GM18520 (cell line): ENCODE measurements around the gene IL1R1.
"Not testable (repeated sequence)": the region's sequence is repeated elsewhere in the genome, so short reads cannot be mapped to it uniquely, and the experiment has no call there.

Source experiments
- ATAC-seq: cut with Tn5 transposase; IDR thresholded peaks from one replicate; pipeline ENCODE4 v1.9.1; 2021; ENCODE audit not compliant: unreplicated experiment

The IL1R1 gene

DNA sequence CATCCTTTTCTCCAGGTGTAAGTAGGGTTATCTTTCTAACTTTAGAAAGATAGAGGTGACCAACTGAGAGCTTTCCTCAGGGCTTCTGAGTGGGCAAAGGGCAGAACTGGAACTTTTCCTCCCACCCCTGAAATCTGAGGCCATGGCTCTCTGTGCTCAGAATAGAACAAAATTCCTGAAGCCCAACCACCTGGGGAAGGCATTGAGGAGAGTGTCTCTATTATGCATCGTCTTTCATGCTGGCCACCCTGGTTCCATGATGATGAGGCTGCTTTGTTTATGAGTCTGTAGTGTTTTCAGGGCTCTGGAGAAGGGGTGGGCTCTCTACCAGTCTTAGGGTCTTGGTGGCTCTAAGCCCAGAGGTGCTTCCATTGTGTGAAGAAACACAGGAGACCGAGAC is 30.7 kb upstream of the IL1R1 start:
- ATAC-seq: no peak

DNA sequence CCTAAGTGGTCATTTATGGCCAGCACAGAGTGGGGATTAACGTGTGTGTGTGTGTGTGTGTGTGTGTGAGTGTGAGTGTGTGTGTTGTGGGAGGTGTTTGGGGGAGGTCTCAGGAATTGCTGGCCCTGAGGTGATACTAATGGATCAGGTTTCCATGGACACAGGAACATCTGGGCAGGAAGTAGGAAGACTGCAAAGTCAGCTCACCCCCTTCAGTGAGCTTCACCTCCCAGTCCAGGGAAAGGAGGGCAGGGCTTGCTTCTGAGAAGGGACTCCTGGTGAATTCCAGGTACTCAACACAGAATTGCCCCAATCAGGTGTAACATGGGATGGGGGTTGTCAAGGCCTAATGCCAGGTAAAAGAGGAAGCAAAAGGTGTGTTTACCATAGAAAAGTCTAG is 30.3 kb upstream of the IL1R1 start:
- no peak for ATAC-seq

DNA sequence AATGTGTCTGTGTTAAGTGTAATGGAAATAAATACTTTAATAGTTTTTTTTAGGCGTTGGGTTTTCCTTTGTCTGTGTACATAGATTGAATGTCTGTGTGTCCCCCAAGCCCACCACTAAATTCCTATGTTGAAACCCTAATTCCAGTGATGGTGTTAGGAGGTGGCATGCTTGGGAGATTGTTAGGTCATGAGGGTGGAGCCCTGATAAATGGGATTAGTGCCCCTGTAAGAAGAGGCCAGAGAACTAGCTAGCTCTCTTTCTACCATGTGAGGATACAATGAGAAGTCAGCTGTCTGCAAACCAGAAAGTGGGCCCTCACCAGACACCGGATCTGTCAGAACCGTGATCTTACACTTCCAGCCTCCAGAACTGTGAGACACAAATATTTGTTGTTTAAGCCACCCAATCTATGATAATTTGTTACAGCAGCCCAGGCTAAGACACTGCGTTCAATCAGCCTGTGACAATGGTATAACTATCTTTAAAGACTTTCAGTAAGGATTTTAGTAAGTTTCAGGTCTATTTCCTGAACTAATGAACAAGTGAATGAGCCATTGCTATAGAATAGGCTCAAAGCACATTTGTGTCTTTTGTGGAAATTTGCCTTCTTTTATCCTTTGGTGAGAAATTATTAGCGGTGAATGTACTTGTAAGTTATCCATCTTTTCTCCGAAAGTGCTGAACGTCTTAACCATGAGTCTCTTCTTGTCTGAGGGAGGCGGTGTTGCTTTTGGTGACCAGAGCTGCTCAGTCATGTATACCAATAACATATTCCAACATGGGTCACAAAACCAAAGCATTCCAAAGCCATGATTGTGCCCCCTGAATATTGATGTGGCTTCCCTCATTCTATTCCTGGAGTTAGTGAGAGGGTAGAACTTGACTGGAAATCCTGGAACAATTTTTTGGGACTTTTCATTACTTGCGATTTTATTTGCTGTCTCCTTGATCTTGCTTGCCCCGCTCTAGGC is 29.6 kb upstream of the IL1R1 start:
- ATAC-seq: no peak

DNA sequence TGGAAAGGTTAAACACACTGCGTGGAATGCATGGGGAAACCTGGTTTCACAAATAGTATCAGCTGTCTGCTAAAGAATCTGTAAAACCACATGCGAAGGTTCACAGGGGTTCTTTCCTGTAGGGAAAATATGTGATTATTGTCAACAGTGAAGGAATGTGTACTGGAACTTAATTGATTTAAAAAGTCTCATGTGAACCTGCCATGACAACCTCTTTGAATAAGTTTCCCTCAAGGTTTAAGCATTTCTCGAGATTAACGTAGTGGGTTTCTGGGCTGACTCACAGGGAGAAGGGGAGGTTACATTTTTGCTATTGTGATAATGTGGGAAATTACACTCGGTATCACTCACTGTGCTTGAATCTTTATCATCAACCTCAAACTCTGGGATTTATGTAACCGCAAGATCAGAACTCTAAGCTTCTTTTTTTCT is 28.2 kb upstream of the IL1R1 start:
- no peak for ATAC-seq

DNA sequence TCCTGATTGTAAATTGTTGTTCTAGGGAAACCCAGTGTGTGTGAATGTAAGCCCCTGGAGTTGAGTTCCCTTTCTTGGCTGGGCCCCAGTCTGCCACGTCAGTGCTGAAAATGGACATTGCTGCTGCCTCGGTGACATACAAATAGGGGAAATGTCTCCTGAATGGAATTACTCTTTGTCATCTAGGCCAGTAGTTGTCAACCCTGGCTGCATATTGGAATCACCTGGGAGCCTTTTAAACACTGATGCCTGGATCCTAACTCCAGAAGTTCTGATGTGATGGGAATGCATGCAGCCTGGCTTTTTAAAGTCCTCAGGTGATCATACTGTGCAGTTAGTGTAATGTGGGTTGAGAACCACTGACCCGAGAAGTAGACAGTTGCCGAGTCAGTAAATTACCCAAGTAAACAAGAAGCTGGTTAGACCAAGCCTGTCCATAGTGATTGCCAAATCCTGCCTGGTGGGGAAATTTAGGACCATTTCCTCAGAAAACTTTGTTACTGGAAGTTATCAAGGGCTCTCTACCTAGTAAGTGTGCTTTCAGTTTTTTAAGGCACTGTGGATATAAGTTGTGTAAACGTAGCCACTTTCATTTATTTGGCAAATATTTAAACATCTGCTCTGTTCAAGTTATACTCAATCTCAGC is 27.6 kb upstream of the IL1R1 start:
- ATAC-seq: no peak

DNA sequence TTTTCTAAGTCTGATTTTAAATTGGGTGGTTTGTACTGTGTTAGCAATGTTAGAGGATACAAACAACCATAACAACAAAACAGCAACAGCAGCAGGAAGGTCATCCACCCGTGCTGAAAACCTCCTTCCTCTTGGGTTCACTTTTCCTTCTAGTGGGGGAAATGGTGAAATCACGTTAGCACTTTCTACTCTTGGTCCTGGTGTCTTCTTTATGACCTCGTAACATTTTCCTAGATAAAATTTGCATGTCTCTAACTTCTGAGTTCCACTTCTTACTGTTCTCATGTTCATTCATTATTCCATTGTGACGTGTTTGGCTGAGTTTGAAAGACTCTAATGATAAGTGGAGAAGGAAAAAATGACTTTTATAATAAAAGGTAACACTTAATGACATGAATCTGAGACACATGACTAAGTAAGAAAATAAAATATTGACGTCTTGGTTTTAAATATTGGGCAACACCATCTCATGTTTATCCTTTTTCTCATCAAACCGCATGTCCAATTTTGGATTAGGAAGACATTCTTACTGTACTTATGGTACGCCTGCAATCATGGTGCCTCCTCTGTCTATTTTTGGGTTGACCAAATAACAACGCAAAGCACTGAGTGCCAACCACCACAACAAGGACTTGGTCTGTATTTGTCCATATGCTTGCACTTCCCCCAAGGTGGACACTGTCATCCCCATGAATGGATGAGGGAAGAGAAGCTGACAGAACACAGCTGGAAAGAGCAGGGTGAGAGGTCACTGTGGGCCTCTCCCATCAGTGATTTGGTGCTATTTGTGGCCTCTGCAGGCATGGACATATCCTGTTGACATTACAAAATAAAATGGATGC is 25.7 kb upstream of the IL1R1 start:
- no peak for ATAC-seq

DNA sequence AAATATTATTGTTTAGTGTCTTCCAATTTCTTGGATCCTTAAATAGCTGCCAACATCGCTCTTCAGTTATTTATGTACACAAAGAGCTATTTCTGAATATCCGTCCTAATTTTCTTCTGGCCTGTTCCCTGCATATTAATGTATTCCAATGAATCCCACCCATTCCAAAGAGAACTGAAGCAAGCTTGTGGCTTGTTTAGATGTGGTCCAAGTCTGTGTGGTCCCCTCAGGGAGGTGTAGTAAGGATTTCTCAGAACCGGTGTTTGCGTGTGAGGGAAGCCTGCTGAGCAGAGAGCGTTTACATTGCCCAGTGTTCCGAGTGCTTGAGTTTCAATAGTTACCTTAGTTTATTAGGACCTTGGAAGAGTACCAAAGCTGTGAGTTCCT is 25.1 kb upstream of the IL1R1 start:
- no peak for ATAC-seq

DNA sequence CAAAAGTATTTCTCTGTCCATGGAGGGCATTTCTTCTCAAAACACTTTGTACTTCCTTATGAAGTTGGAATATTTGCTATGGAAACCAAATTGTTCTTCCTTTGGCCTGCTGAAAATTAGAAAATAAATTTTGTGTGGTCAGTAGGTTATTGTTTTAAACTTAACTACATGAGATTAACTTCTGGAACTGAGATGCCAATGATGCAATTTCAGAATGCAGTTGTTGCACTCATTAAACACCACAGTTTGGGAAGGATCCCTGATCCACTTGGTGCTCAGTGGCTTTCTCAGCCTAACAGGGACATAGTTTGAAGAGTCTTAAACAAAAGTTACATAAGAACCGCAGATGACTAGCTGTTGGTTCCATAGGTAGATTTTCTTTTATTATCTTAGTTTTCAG is 23.3 kb upstream of the IL1R1 start:
- ATAC-seq: no peak

DNA sequence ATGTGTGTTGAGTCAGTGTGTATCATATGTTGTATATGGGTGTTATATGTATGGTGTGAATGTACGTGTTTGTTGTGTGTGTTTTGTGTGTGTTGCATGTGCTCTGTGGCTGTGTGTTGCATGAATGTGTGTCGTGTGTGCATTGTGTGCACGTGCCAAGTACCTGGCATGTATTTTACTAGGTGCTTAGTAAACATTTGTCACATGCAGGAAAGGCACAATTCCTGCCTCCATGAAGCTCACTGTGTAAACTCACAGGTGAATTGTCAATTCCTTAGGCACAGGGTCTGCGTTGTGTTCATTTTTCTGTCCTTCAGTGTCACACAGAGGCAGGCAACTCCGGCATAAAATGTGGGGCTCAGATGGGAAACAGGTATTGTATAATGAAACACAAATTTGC is 22.3 kb upstream of the IL1R1 start:
- ATAC-seq: no peak

DNA sequence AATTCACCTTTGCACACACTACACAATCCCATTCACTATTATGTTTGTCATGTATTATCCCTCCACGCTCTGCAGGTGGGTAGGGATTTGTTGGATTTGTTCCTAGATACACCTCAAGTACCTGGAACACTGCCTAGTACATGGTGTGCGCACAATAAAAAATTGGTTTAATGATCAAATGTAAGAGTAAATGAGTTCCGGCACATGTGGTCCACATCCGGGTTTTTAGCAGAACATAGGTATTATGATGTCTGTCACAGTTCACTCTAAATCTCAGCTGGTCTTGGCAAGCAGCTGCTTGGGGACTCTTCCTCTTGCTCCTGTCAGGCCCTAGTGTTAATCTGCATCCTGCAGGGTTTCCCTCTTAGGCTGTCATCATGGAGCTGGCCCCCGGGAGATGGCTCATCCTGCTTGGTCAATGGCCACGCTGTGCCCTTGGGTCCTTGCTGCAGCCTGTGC is 21.8 kb upstream of the IL1R1 start:
- ATAC-seq: no peak

DNA sequence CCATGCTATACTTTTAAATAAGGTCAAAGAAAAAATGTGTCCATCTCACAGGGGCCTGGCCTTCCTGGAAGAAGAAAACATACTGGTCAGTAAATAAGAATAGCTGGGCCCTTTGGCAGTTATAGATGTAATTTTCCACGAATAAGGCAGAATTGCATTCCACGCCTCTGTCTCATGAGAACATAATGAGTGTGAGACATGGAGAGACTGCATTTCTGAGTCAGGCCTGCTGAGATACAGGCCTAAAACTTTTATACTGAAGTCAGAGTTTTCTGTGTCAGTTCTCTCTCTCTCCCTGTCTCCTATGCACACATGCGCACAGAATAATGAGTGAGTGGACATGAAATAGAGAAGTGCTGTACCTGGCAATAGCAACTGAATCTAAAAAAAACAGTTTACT is 20.4 kb upstream of the IL1R1 start:
- ATAC-seq: no peak

DNA sequence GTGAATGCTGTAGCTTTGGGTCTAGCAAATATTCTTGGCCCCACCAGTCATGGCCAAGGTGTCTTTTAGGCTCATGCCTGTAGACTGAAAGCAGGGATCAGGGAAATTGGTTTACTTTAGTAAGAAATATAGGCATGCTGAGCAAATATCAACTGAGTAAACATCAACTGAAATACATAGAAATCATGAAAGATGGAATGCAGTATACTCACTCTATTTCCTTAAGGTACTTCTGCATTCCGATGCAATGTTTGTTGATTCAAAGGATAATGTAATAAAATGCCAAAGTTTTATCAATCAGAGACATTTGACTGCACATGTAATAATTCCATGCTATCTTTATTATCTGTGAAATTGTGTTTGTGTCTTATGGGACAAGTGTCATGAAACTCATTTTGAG is 19.6 kb upstream of the IL1R1 start:
- no peak for ATAC-seq

DNA sequence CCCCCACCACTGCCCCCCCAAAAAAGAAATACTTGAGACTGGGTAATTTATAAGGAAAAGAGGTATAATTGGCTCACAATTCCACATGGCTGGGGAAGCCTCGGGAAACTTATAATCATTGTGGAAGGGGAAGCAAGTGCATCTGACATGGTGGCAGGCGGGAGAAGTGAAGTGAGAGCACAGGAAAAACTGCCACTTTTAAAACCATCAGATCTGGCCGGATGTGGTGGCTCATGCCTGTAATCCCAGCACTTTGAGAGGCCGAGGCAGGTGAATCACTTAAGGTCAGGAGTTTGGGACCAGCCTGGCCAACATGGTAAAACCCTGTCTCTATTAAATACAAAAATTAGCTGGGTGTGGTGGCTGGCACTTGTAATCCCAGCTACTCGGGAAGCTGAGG is 18.1 kb upstream of the IL1R1 start:
- ATAC-seq: not testable (repeated sequence)

DNA sequence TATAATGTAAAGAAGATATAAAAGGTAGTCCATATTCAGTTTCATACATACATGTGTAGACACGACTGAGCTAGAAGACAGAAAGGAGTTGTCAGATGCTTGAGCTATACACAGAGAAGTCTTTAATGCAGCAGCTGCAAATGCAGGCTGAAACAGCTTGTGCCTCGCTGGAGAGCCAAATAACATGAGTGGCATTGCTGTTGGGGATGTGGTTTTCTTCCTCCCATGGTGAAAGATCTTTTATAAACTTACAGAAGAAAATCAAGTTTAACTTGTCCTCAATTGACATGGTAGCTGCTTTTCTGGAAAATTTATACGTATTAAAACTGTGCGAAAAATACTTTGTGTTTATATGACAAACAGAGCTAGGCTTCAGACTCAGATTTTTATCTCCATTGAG is 16.4 kb upstream of the IL1R1 start:
- ATAC-seq: no peak

DNA sequence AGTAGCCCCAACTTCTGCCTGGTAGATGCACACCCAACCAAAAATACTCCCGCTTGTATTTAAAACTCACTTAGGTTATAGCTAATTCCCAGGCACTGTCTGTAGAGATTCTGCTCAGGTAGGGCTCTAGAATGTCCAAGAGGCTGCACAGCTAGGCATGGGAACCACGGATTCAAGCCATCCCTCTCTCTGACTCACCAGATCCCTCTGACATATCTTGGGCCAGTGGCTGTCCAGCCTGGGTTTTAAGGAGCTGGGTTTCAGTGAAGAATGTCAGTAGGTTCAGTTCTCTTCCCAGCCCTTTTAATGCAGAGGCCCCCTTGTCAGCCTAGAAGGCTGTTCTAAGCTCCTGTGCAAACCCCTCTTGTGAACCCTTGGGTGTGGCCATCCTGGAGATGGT is 15.9 kb upstream of the IL1R1 start:
- no peak for ATAC-seq

DNA sequence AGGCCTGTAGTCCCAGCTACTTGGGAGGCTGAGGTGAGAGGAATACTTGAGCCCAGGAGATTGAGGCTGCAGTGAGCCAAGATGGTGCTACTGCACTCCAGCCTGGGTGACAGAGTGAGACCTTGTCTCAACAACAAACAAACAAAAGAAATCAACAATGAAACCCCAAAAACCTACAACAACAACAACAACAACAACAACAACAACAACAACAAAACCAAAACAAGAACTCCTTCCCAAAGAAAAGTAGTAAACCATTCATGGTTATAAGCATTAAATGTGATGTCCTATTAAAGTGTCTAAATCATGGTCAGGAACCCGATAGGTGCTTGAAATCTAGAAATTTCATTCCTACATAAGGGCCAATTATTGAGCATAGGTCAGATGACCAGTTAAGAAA is 13.5 kb upstream of the IL1R1 start:
- no peak for ATAC-seq

DNA sequence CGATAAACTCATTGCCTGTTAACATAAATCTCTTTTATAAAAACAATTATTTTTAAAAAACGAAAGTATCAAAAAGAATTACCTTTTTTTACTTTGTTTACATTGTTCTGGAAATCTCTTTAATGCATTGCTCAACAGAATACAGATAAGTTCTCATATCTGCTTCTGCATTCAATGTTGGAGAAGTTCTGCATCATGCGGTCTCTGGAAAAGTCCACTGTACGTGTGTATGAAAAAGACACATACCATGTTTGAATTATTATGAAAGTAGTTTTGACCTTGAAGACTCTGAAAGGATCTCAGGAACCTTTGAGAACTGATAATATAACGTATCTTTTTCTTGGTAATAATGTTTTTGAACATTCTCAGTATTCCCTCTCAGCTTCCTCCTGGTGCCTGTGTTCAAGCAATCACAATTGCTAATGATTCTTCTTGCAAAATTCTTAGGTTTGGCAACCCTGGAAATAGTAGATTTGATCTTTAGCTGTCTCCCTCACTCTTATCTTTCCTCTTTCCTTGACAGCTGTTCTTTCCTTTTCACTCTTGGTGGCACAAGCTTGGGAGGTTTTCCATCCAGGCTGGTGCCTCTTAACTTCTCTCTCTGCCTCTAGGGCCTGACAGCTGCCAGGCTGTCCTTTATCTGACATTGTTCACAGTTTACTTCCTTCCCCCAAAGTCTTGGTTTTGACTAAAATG is 12.4 kb upstream of the IL1R1 start:
- ATAC-seq: no peak

DNA sequence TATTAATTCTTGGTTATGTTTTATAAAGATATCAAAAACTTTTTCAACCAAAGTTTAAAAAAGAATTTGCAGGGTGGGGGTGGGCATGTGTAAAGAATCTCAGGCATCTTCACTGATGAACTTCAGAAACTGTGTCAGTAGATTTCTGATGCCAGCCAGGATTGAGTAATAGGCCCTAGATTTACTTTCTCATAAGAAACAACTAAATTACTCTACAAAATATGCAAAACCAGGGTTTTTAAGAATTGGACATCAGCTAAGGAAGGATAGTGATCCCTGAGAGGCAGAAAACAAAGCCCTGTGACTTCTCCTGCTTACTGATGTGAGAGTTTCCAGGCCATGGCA is 11.9 kb upstream of the IL1R1 start:
- ATAC-seq: no peak

DNA sequence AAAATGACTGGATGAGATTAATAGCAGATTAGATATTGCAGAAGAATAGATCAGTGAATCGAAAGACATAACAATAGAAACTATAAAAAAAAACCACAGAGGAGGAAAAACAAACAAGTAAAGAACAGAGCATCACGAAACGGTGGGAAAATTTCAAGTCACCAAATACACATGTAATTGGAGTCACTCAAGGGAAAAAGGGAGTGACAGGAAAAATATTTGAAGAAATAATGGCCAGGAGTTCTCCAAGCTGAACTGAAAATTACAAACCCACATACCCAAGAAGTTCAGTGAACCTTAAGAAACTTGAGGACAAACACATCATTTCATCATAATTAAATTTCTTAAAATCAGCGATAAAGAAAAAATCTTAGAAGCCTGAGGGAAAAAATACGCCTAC is 11.0 kb upstream of the IL1R1 start:
- ATAC-seq: no peak

DNA sequence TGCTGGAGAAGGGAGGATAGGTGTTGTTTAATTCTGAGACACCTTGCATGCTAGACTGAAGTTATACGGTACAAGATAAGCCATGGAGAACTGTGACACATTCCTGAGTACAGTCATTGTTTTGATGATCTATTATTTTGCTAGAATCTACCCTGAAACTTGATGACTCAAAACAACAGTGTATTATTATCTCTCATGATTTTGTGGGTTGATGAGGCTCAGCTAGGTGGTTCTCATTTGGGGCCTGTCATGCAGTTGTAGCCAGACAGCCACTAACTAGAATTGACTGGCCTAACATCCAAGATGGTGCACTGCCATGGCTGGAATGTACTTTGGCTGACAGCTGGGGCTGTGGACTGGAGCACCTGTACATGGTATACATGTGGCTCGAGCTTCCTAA is 5.4 kb upstream of the IL1R1 start:
- ATAC-seq: no peak

DNA sequence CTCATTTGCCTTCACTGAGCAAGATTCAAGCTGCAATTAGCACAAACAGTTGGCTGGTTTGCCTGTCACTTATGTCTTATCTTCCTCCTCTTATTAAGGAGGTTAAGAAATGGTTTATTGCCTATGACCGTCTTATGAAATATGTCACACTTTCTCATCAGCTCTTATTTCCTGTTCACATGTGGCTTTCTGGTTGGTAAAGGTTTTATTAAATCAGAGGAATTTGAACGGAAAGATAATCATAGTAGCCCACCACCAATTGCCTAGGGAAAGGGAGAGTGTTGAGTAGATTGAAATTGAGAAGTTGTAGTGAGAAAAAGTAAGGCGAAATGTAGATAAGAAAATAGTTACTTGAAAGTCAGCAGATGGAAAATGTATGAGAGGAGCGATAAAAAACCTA is 4.2 kb upstream of the IL1R1 start:
- no peak for ATAC-seq
